C4-2B (cell line): Measurements from ENCODE around the gene AGRP.

ENCODE experiments used
- ZFX ChIP-seq: fragments of 450-650 bp; IDR thresholded peaks from 2 replicates; pipeline ENCODE4 v1.6.1; 2017
- TF ChIP-seq, protein P1 (sequence below): fragments of 450-650 bp; conservative IDR thresholded peaks from 2 replicates; pipeline ENCODE4 v1.5.1; 2017; ENCODE audit warnings: mild to moderate bottlenecking

DNA sequence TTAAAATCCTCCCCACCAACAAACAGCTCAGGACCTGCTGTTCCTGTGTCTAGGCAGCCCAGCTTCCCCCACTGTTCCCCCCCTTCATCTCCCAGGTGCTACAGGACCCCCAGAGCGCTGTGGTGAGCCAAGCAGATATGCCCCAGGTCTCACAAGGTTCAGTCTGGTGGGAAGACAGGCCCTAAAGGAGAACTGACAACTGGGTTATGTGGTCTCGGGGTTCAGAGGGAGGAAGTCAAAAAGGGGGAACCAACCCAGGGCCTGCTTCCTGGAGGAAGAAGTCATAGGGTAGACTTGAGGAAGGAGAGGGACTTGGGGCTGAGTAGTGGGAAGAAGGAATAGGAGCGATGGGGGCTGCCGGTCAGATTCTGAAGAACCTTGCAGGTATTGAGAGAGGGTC is 47.9 kb upstream of the AGRP start:
- TF ChIP-seq, protein P1, sequence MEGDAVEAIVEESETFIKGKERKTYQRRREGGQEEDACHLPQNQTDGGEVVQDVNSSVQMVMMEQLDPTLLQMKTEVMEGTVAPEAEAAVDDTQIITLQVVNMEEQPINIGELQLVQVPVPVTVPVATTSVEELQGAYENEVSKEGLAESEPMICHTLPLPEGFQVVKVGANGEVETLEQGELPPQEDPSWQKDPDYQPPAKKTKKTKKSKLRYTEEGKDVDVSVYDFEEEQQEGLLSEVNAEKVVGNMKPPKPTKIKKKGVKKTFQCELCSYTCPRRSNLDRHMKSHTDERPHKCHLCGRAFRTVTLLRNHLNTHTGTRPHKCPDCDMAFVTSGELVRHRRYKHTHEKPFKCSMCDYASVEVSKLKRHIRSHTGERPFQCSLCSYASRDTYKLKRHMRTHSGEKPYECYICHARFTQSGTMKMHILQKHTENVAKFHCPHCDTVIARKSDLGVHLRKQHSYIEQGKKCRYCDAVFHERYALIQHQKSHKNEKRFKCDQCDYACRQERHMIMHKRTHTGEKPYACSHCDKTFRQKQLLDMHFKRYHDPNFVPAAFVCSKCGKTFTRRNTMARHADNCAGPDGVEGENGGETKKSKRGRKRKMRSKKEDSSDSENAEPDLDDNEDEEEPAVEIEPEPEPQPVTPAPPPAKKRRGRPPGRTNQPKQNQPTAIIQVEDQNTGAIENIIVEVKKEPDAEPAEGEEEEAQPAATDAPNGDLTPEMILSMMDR, result no peak
- TF ChIP-seq ZFX, result no peak
